Measurements from ENCODE around the gene ACAP3. TPM values are rescaled to one million over a fixed set of nuclear protein-coding genes. Genes with fewer than 3 reads are reported as not detected.
A peak's percentile ranks its signal among the peaks of the same experiment; 100 is the strongest.

ACAP3 gene
- total RNA-seq, 1 experiment from 2014 or later, result 10.3 TPM

DNA sequence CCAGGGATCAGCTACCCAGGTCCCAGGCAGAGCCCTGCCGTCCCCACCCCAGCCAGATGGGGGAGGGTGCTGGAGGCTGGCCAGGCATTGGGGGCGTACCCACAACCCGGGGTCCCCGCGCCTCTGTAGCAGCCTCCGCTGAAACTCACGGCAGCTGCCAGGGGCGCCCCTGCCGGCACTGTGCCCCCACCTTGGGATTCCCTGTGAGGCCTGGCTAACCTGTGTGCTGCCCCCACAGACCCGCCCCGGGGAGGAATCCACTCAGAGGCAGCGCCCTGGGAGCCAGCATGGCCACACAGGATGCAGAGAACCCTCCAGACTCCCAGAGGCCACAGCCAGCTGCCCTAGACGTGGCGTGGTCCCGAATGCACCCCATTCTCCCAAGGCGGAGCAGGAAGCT, 37.7 kb upstream of the ACAP3 start:
- DNase-seq (ENCODE audit: low read depth), result peak; percentile 45

DNA sequence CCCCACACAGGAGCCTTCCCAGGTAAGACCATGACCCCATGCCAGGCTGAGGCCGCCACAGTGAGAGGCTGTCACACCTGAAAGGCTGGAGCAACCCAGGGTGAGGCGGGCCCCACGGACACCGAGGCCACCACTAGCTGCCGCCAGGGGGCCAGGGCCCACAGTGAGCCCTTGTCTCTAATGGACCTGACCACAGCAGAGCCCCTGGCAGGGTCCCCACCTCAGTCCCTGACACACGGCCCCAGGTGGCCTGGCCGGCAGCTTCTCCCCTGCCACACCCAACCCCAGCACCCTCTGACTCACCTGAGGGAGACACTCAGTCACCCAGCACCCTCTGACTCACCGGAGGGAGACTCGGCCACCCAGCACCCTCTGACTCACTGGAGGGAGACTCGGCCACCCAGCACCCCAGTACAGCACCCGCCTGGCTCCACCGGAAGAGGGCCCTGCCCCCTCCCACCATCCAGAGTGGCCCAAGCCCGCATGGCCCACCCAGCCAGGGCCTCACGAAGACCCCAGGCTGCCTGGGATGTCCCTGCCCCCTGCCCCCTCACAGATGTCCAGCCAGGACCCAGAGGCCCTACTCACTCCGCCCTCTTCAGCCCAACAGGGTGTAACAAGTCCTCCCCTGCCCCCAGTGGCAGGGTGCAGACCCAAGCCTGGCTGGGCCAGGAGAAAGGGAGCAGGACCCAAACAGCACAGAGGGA, 37.1 kb upstream of the ACAP3 start:
- peak; percentile 80 for DNase-seq (ENCODE audit: low read depth)

DNA sequence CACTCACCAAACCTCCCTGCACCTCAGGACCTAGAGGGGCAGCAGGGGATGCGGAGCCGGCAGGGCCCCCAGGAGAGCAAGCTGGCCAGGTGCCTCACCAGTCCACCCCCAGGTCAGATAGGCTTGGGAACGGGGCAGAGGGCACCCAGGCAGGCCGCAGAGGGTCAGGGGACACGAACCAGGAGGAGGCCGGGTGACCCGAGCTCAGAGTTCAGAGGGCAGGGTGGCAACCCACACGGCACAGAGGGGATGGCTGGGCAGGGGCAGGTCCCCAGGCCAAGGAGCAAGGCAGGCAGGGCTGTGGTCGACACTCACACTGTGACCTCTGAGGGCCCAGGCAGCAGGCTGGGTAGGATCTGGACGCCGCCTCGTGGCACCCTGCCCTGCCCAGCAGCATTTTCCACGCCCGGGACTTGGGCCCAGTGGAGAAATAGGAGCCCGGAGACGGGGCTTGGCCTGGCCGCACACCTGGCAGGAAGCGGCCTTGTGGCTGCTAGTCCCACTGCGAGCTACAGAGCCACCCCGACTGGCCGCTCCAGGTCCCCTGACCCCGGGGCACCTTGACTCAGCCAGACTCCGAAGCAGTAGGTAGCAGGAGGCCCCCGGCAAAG, 36.2 kb upstream of the ACAP3 start:
- no peak for DNase-seq (ENCODE audit: low read depth)

DNA sequence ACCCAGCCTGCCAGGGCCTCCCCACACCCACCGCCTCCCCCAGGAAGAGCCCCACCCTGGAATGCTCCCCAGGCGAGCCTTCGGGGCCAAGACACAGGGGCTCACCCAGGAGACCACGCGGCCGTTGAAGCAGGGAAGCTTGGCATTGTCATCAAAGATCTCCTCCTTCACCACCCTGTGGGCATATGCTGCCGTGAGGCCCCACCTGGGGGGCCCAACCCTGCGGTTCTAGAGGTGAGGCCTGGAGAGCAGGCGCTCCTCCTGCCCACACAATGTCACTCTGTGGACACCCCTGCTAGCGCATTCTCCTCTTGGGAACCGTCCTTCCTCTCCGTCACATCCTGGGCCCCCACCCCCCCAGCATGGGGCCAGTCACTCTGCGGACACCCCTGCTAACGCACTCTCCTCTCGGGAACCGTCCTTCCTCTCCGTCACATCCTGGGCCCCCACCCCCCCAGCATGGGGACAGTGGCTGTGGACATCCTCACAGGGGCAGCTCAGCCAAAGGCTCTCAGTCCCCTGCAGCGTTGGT, 34.9 kb upstream of the ACAP3 start:
- no peak for DNase-seq (ENCODE audit: low read depth)

DNA sequence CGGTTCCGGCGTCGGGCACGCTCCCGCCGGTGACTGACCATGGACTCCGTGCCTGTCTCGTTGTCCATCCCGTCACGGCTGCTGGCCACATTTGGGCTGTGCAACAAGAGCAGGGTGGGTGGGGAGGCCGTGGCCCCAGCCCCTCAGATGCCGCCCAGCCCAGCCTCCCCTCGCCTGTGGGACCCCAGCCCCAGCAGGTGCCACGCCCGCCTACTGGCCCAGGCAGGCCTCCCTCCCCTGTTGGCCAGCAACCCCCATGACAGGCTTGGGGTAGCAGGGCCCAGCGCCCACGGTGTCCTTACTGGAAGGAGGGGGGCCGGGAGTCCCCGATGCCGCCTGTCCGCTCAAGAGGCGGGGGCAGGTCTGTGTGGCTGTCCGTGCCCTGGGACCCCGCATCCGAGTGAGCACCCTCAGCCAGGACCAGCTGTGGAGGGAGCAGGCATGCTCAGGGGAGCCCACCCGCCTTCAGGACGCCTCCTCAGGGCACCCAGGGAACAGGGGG, 34.4 kb upstream of the ACAP3 start:
- DNase-seq (ENCODE audit: low read depth), result no peak

DNA sequence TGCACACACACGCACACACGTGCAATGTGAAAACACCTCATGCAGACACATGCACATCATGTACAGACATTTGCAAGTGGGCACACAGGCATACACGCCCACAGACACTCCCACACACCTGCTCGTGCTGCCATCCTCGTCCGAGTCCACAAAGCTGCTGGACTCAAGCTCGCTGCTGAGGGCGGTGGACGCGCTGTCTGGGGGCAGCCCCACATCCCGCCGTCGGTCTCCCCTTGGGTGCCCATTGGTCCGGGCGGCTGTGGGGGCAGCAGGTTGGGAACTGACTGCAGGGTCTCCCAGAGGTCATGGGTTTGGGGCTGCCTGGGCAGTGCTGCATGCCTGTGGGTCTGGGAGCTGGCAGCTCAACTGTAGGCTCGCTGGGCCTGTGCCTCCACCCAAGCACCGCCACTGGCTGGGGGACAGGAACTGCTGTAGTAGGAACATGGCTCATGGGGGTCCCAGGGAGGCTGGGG, 33.9 kb upstream of the ACAP3 start:
- no peak for DNase-seq (ENCODE audit: low read depth)

DNA sequence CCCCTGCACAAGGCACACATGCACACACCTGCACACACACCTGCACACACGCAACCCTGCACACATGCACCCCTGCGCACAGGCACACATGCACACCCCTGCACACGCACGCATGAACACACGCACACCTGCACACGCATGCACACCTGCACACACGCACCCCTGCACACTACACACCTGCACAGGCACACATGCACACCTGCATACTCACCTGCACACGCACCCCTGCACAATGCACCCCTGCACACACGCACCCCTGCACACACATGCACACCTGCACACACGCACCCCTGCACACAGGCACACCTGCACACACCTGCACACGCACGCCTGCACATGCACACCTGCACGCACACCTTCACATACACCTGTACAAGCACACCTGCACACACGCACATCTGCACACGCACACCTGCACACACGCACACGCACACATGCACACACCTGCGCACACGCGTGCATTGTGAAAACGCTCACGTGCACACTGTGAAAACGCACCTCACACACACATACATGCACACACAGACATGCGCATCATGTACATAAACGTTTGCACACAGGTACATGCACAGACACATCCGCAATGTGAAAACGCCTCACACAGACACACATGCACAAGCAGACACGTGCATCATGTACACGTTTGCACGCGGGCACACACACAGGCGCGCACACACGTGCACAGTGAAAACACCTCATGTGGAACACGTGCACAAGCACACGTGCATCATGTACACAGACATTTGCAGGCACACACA, 33.2 kb upstream of the ACAP3 start:
- no peak for DNase-seq (ENCODE audit: low read depth)

DNA sequence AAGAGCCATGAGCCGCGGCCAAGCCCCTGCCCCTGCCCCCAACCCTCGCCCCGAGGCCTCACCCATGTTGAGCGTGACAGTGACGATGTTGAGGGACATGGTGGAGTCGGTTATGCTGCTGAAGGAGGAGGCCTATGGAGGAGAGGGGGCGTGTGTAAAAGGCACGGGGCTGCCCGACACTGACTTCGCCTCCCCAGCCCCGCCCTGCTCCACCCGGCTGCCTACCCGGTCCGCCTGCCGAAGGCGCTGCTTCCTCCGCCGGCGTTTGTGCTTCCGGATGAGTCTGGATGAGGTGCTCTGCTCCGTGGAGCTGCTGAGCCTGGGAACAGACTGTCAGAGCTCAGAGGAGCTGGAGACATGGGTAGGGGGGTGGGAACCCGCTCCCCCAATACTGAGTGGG, 32.5 kb upstream of the ACAP3 start:
- DNase-seq (ENCODE audit: low read depth), result no peak

DNA sequence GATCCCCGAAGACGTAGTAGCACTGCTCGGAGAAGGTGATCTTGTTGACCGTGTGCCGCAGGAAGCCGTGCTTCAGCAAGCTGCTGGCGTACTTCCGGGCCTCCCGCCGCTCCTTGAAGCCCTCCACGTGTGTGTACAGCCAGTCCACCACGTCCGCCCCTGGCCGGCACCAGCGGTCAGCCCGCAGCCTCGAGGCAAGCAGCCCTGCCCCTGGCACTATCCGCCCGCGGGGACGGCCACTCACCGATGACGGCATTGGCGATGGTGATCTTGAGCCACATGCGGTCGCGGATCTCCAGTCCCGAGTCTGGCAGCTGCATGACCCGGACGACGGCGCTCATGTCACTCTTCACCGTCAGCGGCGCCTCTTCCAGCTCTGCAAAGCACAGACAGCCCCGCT, 30.5 kb upstream of the ACAP3 start:
- no peak for DNase-seq (ENCODE audit: low read depth)

DNA sequence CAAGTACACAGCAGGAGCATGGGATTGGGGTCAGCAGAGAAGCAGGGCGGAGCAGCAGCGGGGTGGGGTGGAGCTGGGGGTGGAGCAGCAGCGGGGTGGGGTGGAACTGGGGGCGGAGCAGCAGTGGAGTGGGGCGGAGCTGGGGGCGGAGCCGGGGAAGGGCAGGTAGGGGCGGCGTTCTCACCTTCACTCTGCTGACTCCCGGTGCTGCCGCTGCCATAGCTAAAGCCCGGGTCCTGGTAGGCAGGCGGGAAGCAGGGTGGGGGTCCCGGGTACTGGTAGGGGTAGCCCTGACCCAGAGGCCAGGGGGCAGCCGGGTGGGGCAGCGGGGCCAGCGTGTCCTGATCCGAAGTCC, 30.0 kb upstream of the ACAP3 start:
- DNase-seq (ENCODE audit: low read depth), result no peak

DNA sequence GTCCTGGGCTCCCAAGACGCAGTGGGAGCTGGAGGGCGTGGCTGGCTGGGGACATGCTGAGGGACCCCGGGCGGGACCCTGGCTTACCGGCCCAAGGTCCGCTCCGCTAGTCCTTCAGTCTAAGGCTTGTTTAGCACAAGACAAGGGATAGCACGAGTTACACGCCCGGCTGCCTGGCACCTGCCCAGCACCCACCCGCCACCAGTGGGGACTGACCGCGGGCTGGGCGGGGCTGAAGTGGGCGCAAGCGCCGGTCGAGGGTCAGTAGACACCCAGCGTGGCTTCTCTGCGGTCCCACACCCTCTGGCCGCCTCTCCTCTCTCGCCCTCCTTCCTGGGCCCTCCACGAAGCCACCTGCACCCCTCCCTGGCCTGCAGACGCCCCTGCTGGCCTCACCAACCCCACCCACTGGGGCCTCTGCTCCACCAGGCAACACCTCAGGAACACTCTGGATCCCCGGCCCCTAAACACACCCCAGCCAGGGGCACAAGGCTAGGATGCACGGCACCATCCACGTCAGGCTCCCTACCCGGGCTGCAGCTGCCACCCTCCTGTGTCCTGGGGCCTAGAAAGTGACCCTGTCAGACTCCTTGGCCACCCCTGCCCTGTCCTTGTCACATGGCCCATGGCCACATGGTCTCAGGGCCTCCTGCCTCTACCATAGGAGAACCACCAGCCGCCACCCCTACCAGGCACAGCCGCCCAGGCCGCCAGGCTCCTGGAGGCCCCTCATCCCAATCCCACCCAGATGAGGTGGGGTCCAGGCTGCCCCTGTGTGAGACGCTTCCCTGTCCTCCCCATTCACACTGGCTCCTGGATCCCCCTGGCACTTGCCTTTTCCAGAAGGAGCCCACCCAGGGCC, 29.4 kb upstream of the ACAP3 start:
- DNase-seq (ENCODE audit: low read depth), result no peak

DNA sequence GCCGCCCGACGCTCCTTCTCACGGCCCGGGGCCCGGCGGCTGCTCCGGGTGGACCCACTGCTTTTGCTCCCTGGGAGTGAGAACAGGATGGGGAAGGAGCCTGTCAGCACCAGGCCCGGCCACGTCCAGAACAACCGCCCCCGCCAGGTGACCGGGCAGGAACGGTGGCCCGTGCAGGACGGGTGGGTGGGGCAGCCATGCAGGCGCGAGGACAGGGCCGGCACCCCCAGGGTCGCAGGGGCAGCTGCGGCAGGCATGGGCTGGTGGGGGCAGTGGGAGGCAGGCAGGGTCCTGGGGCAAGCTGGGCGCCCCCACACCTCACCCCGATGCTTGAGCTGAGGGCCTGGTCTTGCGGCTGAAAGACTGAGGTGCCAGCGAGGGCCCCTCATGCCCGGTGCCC, 28.7 kb upstream of the ACAP3 start:
- DNase-seq (ENCODE audit: low read depth), result no peak

DNA sequence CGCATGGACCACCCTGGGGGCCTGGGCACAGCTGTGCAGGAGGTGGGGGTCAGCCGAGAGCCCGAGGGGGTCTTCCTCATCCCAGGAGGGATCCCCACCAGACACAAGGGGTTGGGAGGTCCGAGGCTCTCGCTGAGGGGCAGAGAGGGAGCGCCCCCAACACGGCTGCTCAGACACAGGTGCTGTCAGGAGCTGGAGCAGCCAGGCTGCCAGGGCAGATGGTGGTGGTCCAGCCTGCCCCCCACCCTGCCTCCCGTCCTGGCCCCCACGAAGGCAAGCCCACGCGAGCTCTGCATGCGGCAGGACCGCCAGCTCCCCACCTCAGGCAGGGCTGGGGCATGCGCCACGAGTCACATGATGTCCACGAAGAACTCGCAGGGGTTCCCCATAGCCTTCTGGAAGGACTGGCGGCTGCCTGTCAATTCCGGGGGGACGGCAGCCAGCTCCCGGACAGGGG, 28.1 kb upstream of the ACAP3 start:
- no peak for DNase-seq (ENCODE audit: low read depth)

DNA sequence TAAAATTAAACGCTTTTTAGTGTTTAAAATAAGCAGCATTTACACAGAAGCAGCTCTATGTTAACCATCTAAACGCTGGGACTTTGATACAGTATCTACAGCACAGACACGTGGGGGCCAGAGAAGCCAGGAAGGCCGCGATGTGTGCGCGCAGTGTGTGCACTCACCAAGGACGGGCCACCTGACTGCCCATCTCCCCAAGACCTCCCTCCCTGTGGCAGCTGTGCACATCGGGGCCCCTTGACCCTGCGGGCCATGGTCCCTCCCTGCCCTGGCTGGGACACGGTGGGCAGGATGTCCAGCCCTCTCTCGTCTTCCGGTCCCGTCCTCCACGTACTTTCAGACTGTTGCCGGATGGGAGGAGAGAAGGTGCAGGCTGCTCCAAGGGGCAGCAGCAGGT, 27.6 kb upstream of the ACAP3 start:
- no peak for DNase-seq (ENCODE audit: low read depth)

DNA sequence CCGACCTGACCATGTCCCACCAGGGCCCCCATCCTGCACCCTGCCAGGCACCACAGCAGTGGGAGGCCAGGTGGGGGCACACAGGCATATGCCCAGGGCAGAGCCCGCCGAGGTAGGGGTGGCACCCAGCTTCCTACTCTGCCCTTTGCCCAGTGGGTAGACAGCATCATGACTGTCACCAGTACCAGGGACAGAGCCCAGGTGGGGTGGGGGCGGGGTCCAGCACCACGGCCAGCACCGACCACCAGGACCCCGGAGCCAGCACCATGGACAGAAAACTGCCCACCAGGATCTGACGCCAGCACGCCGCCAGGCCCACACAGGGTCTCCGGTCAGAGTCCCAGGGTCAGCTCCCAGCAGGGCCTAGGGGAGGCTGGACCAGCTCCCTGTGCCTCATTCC, 27.1 kb upstream of the ACAP3 start:
- DNase-seq (ENCODE audit: low read depth), result no peak

DNA sequence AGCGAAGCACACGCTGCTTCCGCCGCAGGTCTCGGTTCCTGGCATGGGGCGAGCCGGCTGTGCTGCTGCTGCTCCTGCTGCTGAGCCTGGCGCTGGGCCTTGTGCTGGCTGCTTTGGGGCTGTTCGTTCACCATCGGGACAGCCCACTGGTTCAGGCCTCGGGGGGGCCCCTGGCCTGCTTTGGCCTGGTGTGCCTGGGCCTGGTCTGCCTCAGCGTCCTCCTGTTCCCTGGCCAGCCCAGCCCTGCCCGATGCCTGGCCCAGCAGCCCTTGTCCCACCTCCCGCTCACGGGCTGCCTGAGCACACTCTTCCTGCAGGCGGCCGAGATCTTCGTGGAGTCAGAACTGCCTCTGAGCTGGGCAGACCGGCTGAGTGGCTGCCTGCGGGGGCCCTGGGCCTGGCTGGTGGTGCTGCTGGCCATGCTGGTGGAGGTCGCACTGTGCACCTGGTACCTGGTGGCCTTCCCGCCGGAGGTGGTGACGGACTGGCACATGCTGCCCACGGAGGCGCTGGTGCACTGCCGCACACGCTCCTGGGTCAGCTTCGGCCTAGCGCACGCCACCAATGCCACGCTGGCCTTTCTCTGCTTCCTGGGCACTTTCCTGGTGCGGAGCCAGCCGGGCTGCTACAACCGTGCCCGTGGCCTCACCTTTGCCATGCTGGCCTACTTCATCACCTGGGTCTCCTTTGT, 26.0 kb upstream of the ACAP3 start:
- DNase-seq (ENCODE audit: low read depth), result no peak

DNA sequence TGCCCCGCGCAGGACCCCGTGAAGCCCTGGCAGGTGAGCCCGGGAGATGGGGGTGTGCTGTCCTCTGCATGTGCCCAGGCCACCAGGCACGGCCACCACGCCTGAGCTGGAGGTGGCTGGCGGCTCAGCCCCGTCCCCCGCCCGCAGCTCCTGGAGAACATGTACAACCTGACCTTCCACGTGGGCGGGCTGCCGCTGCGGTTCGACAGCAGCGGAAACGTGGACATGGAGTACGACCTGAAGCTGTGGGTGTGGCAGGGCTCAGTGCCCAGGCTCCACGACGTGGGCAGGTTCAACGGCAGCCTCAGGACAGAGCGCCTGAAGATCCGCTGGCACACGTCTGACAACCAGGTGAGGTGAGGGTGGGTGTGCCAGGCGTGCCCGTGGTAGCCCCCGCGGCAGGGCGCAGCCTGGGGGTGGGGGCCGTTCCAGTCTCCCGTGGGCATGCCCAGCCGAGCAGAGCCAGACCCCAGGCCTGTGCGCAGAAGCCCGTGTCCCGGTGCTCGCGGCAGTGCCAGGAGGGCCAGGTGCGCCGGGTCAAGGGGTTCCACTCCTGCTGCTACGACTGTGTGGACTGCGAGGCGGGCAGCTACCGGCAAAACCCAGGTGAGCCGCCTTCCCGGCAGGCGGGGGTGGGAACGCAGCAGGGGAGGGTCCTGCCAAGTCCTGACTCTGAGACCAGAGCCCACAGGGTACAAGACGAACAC, 25.2 kb upstream of the ACAP3 start:
- no peak for DNase-seq (ENCODE audit: low read depth)

DNA sequence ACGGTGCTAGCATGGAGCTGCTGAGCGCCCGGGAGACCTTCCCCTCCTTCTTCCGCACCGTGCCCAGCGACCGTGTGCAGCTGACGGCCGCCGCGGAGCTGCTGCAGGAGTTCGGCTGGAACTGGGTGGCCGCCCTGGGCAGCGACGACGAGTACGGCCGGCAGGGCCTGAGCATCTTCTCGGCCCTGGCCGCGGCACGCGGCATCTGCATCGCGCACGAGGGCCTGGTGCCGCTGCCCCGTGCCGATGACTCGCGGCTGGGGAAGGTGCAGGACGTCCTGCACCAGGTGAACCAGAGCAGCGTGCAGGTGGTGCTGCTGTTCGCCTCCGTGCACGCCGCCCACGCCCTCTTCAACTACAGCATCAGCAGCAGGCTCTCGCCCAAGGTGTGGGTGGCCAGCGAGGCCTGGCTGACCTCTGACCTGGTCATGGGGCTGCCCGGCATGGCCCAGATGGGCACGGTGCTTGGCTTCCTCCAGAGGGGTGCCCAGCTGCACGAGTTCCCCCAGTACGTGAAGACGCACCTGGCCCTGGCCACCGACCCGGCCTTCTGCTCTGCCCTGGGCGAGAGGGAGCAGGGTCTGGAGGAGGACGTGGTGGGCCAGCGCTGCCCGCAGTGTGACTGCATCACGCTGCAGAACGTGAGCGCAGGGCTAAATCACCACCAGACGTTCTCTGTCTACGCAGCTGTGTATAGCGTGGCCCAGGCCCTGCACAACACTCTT, 24.5 kb upstream of the ACAP3 start:
- DNase-seq (ENCODE audit: low read depth), result no peak

Measured in RPMI7951 (cell line).